K562 (cell line): ENCODE results near the gene PRKG1. TPM values are rescaled to one million over a fixed set of nuclear protein-coding genes. Genes with fewer than 3 reads are reported as not detected.

Experiments
- ATAC-seq: fragments of 200-7000 bp; cut with Tn5 transposase; 3 replicates; pipeline ENCODE4 v1.9.1; 2020; ENCODE audit warnings: moderate library complexity
- BruUV-seq: library from RNA; stranded (reverse); fragments of 400-500 nt; replicated peaks from 2 replicates; lab custom pipeline; 2021; lab: Mats Ljungman, UMichigan
- CTCF ChIA-PET: fragments of 300-600 bp; formaldehyde crosslinking; extraction: SDS; loops from one replicate; lab custom pipeline; 2021; ENCODE audit warnings: low intra/inter-chr PET ratio; lab: Yijun Ruan, JAX
- POLR2A ChIA-PET: fragments of 300-600, 350-650 bp; sonication (Branson Sonifier 250); formaldehyde crosslinking; extraction: SDS; loops from one replicate; lab custom pipeline; 2021; ENCODE audit warnings: antibody characterized with exemption, inconsistent platforms; lab: Yijun Ruan, JAX
- DNase-seq, 4 experiments: peaks; one replicate each; pipeline versions ENCODE4 v3.0.0 to v3.0.0-alpha.2; 2011 to 2018; ENCODE audit warnings: low spot score in 3 of 4, mixed read lengths in 3 of 4; ENCODE audit errors: extremely low read depth in 1 of 4
- FAIRE-seq: peaks from 2 replicates; lab custom pipeline; 2011; peaks lifted over from hg19 to GRCh38; lab: Jason Lieb, UNC
- H2AFZ ChIP-seq: 2 replicates; pipeline ENCODE4 v1.6.0; 2011; ENCODE audit warnings: low read depth, low read length, control low read depth, inconsistent platforms
- H3K27ac ChIP-seq: fragments of 200-600 bp; 3 replicates; pipeline ENCODE4 v1.8.0; 2011; ENCODE audit warnings: low read depth, mild to moderate bottlenecking, control low read depth, inconsistent platforms, low read length, moderate library complexity, mixed read lengths; ENCODE audit errors: extremely low read depth
- H3K27me3 ChIP-seq, 2 experiments: fragments of 300-600 bp in 1 of 2; 2 replicates in 1 of 2; 3 replicates in 1 of 2; pipeline versions ENCODE4 v1.6.0 to v1.8.0; 2011; ENCODE audit warnings: inconsistent platforms in 2 of 2, low read length in 2 of 2, mild to moderate bottlenecking in 1 of 2, mixed read lengths in 1 of 2, moderate library complexity in 1 of 2; ENCODE audit not compliant: control insufficient read depth in 2 of 2, insufficient read depth in 2 of 2
- H3K36me3 ChIP-seq: fragments of 300-600 bp; 3 replicates; pipeline ENCODE4 v1.8.0; 2011; ENCODE audit warnings: mild to moderate bottlenecking, low read length, inconsistent platforms; ENCODE audit not compliant: control insufficient read depth, insufficient read depth
- H3K4me1 ChIP-seq, 2 experiments: fragments of 200-600 bp in 1 of 2; replicated peaks in 1 of 2; 2 replicates in 1 of 2; 3 replicates in 1 of 2; pipeline versions ENCODE4 v1.5.1 to v1.8.0; 2011; ENCODE audit warnings: inconsistent platforms in 2 of 2, low read length in 2 of 2, mild to moderate bottlenecking in 1 of 2, mixed read lengths in 1 of 2, moderate library complexity in 1 of 2; ENCODE audit not compliant: control insufficient read depth in 2 of 2, insufficient read depth in 2 of 2
- H3K4me2 ChIP-seq: 2 replicates; pipeline ENCODE4 v1.6.1; 2011; ENCODE audit warnings: low read length, control low read depth, inconsistent platforms, mixed read lengths; ENCODE audit not compliant: insufficient read depth
- H3K4me3 ChIP-seq: fragments of 200-600 bp; sonication (generic), shearing (Covaris generic); 2 replicates; pipeline ENCODE4 v1.5.1; 2016; ENCODE audit warnings: control low read depth, inconsistent platforms
- H3K79me2 ChIP-seq: fragments of 200-600 bp; 3 replicates; pipeline ENCODE4 v1.8.0; 2011; ENCODE audit warnings: low read length, inconsistent platforms; ENCODE audit not compliant: control insufficient read depth, insufficient read depth
- H3K9ac ChIP-seq, 2 experiments: 2 replicates each; pipeline versions ENCODE4 v1.6.0 to v1.6.1; 2011; ENCODE audit warnings: low read depth in 2 of 2, low read length in 2 of 2, control low read depth in 1 of 2, inconsistent platforms in 1 of 2, mild to moderate bottlenecking in 1 of 2, mixed read lengths in 1 of 2; ENCODE audit not compliant: insufficient read depth in 1 of 2
- H3K9me1 ChIP-seq: one replicate; pipeline ENCODE4 v1.6.0; 2011; ENCODE audit warnings: inconsistent platforms, mild to moderate bottlenecking, low read length, moderate library complexity; ENCODE audit not compliant: control insufficient read depth, insufficient read depth
- H3K9me3 ChIP-seq: replicated peaks from 2 replicates; pipeline ENCODE4 v1.5.1; 2011; ENCODE audit warnings: low read depth, low read length, inconsistent platforms; ENCODE audit not compliant: control insufficient read depth, insufficient read depth
- H4K20me1 ChIP-seq: replicated peaks from 2 replicates; pipeline ENCODE4 v1.6.1; 2011; ENCODE audit warnings: low read length, inconsistent platforms, mixed read lengths; ENCODE audit not compliant: control insufficient read depth, insufficient read depth
- ETS2 ChIP-seq: IDR thresholded peaks from 2 replicates; pipeline ENCODE4 v1.6.1; 2016; ENCODE audit warnings: borderline replicate concordance, missing genetic modification characterization, mild to moderate bottlenecking, moderate library complexity, missing compliant biosample characterization; ENCODE audit not compliant: poor library complexity, severe bottlenecking
- HNRNPH1 ChIP-seq: fragments of 200-400 bp; formaldehyde crosslinking; optimal IDR thresholded peaks from 2 replicates; pipeline ENCODE3; 2017; ENCODE audit warnings: low read depth, mild to moderate bottlenecking, low read length, moderate library complexity
- MYBL2 ChIP-seq, 2 experiments: fragments of 450-650 bp in 1 of 2; sonication (generic) in 1 of 2; formaldehyde crosslinking in 1 of 2; IDR thresholded peaks; 2 replicates each; pipeline versions ENCODE4 v1.6.1 to v1.8.1; 2017 to 2022; ENCODE audit warnings: borderline replicate concordance in 1 of 2, inconsistent platforms in 1 of 2, low read depth in 1 of 2, mild to moderate bottlenecking in 1 of 2, missing genetic modification reagents in 1 of 2, moderate library complexity in 1 of 2
- ZKSCAN8 ChIP-seq: fragments of 200-800 bp; sonication (Bioruptor generic); IDR thresholded peaks from 2 replicates; pipeline ENCODE4 v1.6.1; 2016; ENCODE audit warnings: missing genetic modification characterization, missing compliant biosample characterization
- ZNF124 ChIP-seq: sonication (generic); formaldehyde crosslinking; IDR thresholded peaks from 2 replicates; pipeline ENCODE4 v1.8.1; 2022; ENCODE audit warnings: missing genetic modification reagents
- ZNF583 ChIP-seq: fragments of 250-450 bp; sonication (Bioruptor Pico); IDR thresholded peaks from 2 replicates; pipeline ENCODE4 v1.4.0; 2020
- WGBS: fragments of 100-300 bp; shearing (Covaris generic); methylation state at CpG from one replicate; pipeline ENCODE4 v1.1.6; 2016; ENCODE audit warnings: low coverage, mixed read lengths; ENCODE audit not compliant: insufficient coverage; ENCODE audit errors: missing lambda C conversion rate; 5-methylcytosine and 5-hydroxymethylcytosine counted together
- in situ Hi-C: fragments of 300-500 bp; cut with MboI; formaldehyde crosslinking; loops from 4 replicates; pipeline ENCODE4 v1.15.0; 2018; ENCODE audit warnings: inconsistent platforms, mixed read lengths
- intact Hi-C: fragments of 100-400 bp; cut with micrococcal nuclease; formaldehyde crosslinking; loops from 2 replicates; pipeline ENCODE4 v1.14.2; 2022
- polyA plus RNA-seq, 8 experiments: library from polyadenylated mRNA; depleted of rRNA in 4 of 8; stranded (reverse) in 5 of 8; unstranded in 3 of 8; fragments of >200 nt; fragmentation: Nextera tagmentation in 2 of 8; fragmentation: Illumina TruSeq in 1 of 8; extraction: Ambion mirVana in 2 of 8; extraction: Trizol in 1 of 8; gene quantifications; 2 replicates each; pipeline versions ENCODE4 v1.2.1 to v1.2.3, GENCODE V29; 2011 to 2014; ENCODE audit warnings: inconsistent platforms in 1 of 8, missing spikeins in 1 of 8
- total RNA-seq, 7 experiments: library from RNA; depleted of rRNA in 6 of 7; stranded (reverse); fragments of >200 nt in 6 of 7; fragmentation: Illumina TruSeq in 2 of 7; extraction: Trizol in 2 of 7; gene quantifications; 2 replicates each; pipeline versions ENCODE4 v1.2.1 to v1.2.3, GENCODE V29; 2011 to 2021; ENCODE audit warnings: low replicate concordance in 1 of 7
- TF ChIP-seq, protein P1 (sequence below): fragments of 450-650 bp; formaldehyde crosslinking; IDR thresholded peaks from 2 replicates; pipeline ENCODE4 v1.4.0; 2022; ENCODE audit warnings: missing genetic modification characterization

The PRKG1 gene
- total and polyA plus RNA-seq, 9 of the 15 experiments (the other 6 are each of a cell fraction or from before 2014, with no cell fraction given) = 0.22 TPM; not detected in 8

DNA sequence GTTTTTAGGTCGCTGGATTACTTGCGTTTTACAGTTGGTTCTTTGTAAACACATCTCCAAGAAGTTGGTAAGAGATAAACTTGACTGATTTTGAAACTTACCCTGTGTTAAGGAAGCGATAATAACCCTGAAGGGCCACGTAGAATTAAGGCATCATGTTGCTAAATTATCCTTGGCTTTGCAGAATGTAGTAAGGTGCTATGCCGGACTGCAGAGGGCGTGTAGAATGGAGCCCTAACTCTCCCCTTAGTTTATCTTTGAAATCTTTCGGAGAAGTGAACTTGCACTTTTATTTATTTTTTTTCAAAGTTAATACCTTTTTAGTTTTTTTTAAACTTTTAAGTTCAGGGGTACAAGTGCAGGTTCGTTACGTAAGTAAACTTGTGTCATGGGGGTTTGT, 1031.0 kb downstream of the PRKG1 start (continued):
- TF ChIP-seq MYBL2 (IDR thresholded peaks at IDR 0.05; ENCODE audit: low read depth) = no peak
- no peak for TF ChIP-seq MYBL2 (CRISPR knock-in tag; IDR thresholded peaks at IDR 0.05; ENCODE audit: borderline replicate concordance)
- TF ChIP-seq ZKSCAN8 (CRISPR knock-in tag) = no peak
- TF ChIP-seq ZNF124 (CRISPR knock-in tag) = no peak

DNA sequence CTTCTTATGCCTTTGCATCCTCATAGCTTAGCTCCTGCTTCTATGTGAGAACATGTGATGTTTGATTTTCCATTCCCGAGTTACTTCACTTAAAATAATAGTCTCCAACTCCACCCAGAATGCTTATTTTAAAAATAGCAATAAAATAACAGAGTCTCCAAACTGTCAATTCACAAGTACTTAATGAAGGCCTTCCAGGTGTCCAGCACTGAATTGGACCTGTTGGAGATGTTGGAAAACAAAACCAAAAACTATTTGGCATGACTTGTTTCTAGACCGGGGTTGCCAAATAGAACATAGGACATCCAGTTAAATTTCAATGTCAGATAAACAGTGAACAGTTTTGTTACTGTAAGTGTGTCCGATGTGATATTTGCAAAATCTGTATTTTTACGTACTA, 1031.7 kb downstream of the PRKG1 start:
- Histone ChIP-seq H3K9me1 (no peaks in the 10 kb centered on the region), H3K27ac (no peak overlapping the region), H3K4me3 (no peak overlapping the region), H3K4me1 (no peaks in the 10 kb centered on the region), H3K79me2 (no peaks in the 10 kb centered on the region), H3K9me3 (no peaks in the 10 kb centered on the region), H3K27me3 (no peaks in the 10 kb centered on the region), H3K4me2 (no peak overlapping the region), H2AFZ (no peak overlapping the region), H3K36me3 (no peaks in the 10 kb centered on the region), H4K20me1 (no peaks in the 10 kb centered on the region), H3K9ac (no peak overlapping the region)
- ATAC-seq = no peak
- TF ChIP-seq ZNF583 (CRISPR knock-in tag) = no peak
- DNase-seq = no peak
- WGBS = 3% methylated on average over 4 of the region's 4 CpGs
- intact Hi-C loops = no loop called here
- in situ Hi-C loops = no loop called here
- ChIA-PET CTCF (no interaction called here), POLR2A (no interaction called here)
- FAIRE-seq = no peak
- BruUV-seq = no TSS peak

DNA sequence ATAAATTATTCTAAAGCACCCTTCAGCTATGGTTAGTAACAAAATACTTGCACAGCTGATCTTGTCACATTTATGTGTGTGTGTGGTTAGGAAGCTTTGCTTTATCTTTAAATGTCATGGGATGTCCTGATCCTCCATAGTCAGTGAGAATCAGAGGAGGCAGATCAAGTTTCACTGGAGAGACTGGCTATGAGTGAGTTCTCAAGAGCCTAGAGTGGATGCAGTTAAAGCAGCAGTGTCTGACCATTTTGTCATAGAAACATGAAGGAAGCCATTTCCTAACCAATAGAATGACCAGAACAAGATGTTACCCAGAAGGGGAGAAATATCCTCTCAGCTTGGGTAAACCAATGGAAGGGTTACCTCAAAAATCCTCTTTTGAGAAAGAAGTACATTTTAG, 1032.6 kb downstream of the PRKG1 start:
- Histone ChIP-seq H3K4me3 (no peak overlapping the region), H3K4me1 (no peaks in the 10 kb centered on the region), H4K20me1 (no peaks in the 10 kb centered on the region), H3K79me2 (no peaks in the 10 kb centered on the region), H3K27me3 (no peaks in the 10 kb centered on the region), H3K27ac (no peak overlapping the region), H3K9me3 (no peaks in the 10 kb centered on the region), H3K36me3 (no peaks in the 10 kb centered on the region), H3K9ac (no peak overlapping the region), H3K9me1 (no peaks in the 10 kb centered on the region), H2AFZ (no peak overlapping the region), H3K4me2 (no peak overlapping the region)
- DNase-seq = no peak
- FAIRE-seq = no peak
- ChIA-PET CTCF (no interaction called here), POLR2A (no interaction called here)
- in situ Hi-C loops = no loop called here
- intact Hi-C loops = no loop called here
- TF ChIP-seq HNRNPH1 (no peak), ETS2 (tag) (no peak)
- TF ChIP-seq, protein P1, sequence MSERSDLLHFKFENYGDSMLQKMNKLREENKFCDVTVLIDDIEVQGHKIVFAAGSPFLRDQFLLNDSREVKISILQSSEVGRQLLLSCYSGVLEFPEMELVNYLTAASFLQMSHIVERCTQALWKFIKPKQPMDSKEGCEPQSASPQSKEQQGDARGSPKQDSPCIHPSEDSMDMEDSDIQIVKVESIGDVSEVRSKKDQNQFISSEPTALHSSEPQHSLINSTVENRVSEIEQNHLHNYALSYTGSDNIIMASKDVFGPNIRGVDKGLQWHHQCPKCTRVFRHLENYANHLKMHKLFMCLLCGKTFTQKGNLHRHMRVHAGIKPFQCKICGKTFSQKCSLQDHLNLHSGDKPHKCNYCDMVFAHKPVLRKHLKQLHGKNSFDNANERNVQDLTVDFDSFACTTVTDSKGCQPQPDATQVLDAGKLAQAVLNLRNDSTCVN (CRISPR knock-in tag) = no peak
- ATAC-seq = no peak
- BruUV-seq = no TSS peak
